ENCODE data around the gene GAPDH.

Gene GAPDH

GRCh38 chr12:6532927-6533652 is 1.2 kb upstream of the GAPDH start:
- peak overlapping the region; percentile 93 for H3K4me3 Mint-ChIP-seq
- no peak for TF ChIP-seq CTCF (IDR thresholded peaks at IDR 0.05)
- peaks cover 63% of the 10 kb centered on the region for H3K4me1 Mint-ChIP-seq
- H3K9me3 Mint-ChIP-seq: no peaks in the 10 kb centered on the region
- peaks cover 3% of the 10 kb centered on the region for H3K27me3 Mint-ChIP-seq (ENCODE audit: low read depth, poor library complexity)
- peaks cover 54% of the 10 kb centered on the region for H3K36me3 Mint-ChIP-seq (ENCODE audit: low read depth)
- peak; percentile 36 for DNase-seq
- peak overlapping the region; percentile 96 for H3K27ac Mint-ChIP-seq

- DNase-seq: peak; percentile 66
- Mint-ChIP-seq H3K4me3 (peak overlapping the region; percentile 93), H3K27me3 (ENCODE audit: low read depth, poor library complexity) (peaks cover 3% of the 10 kb centered on the region), H3K27ac (peak overlapping the region; percentile 92), H3K9me3 (no peaks in the 10 kb centered on the region), H3K4me1 (peaks cover 66% of the 10 kb centered on the region), H3K36me3 (ENCODE audit: low read depth) (peaks cover 49% of the 10 kb centered on the region)
- no peak for TF ChIP-seq CTCF (IDR thresholded peaks at IDR 0.05)
These were observed 729 bp upstream of the GAPDH start for GRCh38 chr12:6533653-6533922.

- H3K27me3 Mint-ChIP-seq (ENCODE audit: low read depth, poor library complexity): peaks cover 6% of the 10 kb centered on the region
- H3K4me3 Mint-ChIP-seq: peak overlapping the region; percentile 93
- DNase-seq: no peak
- H3K4me1 Mint-ChIP-seq: peaks cover 73% of the 10 kb centered on the region
- H3K27ac Mint-ChIP-seq: no peak overlapping the region
- no peak for TF ChIP-seq CTCF (IDR thresholded peaks at IDR 0.05)
- peaks cover 39% of the 10 kb centered on the region for H3K36me3 Mint-ChIP-seq (ENCODE audit: low read depth)
- H3K9me3 Mint-ChIP-seq: no peaks in the 10 kb centered on the region
These were observed 303 bp downstream of the GAPDH start for GRCh38 chr12:6534695-6534944.

GRCh38 chr12:6534945-6535696 is 804 bp downstream of the GAPDH start:
- no peak for TF ChIP-seq CTCF (IDR thresholded peaks at IDR 0.05)
- peaks cover 34% of the 10 kb centered on the region for H3K36me3 Mint-ChIP-seq (ENCODE audit: low read depth)
- peaks cover 6% of the 10 kb centered on the region for H3K27me3 Mint-ChIP-seq (ENCODE audit: low read depth, poor library complexity)
- H3K9me3 Mint-ChIP-seq: no peaks in the 10 kb centered on the region
- peak overlapping the region; percentile 93 for H3K4me3 Mint-ChIP-seq
- peak; percentile 67 for DNase-seq
- H3K4me1 Mint-ChIP-seq: peaks cover 77% of the 10 kb centered on the region
- peak overlapping the region; percentile 90 for H3K27ac Mint-ChIP-seq

- peaks cover 29% of the 10 kb centered on the region for H3K36me3 Mint-ChIP-seq (ENCODE audit: low read depth)
- H3K27me3 Mint-ChIP-seq (ENCODE audit: low read depth, poor library complexity): peaks cover 6% of the 10 kb centered on the region
- no peaks in the 10 kb centered on the region for H3K9me3 Mint-ChIP-seq
- peak overlapping the region; percentile 93 for H3K4me3 Mint-ChIP-seq
- no peak for TF ChIP-seq CTCF (IDR thresholded peaks at IDR 0.05)
- peak overlapping the region; percentile 90 for H3K27ac Mint-ChIP-seq
- H3K4me1 Mint-ChIP-seq: peaks cover 77% of the 10 kb centered on the region
- DNase-seq: no peak
These were observed 1.3 kb downstream of the GAPDH start for GRCh38 chr12:6535697-6535946.
